GM19438 (cell line): Measurements from ENCODE around the gene DMRT1.
A peak's percentile ranks its signal among the peaks of the same experiment; 100 is the strongest.
"Not testable (repeated sequence)": the region's sequence is repeated elsewhere in the genome, so short reads cannot be mapped to it uniquely, and the experiment has no call there.

Source experiments
- ATAC-seq: cut with Tn5 transposase; IDR thresholded peaks from one replicate; pipeline ENCODE4 v1.9.1; 2021; ENCODE audit warnings: low read depth; ENCODE audit not compliant: unreplicated experiment

Gene DMRT1

DNA sequence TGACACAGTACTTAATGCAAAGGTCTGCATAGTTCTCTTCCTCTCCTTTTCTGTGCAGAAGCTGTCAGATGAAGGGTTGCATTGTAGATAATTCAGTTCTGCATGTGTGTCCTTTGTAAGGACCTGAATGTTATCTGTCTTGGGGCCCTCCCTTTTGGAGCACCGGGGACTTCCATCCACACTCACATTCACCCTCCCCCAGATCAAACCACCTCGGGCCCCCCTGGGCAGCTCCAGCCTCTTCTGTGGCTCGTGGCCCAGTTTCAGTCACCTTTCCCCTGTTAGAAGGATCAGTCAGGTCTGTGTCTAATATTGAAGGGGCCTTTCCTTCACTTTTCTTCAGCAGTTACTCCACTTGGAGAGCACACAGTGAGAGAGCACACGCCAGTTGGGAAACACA, 11.0 kb downstream of the DMRT1 start:
- ATAC-seq = no peak

DNA sequence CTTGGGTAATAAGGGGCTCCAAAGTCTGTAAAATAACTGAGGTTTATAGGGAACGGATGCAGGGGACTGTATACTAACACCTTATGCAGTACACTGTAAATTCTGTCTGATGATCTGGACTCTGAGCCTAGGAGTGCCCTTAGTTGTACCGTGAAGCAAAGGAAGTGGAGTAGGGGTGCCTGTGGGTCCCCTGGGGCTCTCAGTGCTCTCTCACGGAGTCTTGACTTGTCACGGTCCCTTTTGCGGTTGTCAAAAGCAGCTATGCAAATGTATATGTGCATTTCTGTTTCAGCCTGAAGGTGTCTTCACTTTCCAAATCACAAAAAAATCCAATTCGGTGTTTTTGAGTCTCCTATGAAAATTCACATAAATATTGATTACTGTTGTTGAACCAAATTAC, 17.8 kb downstream of the DMRT1 start:
- ATAC-seq = peak; percentile 99

GRCh38 chr9:860706-861105, 19.2 kb downstream of the DMRT1 start:
- no peak for ATAC-seq

GRCh38 chr9:861525-861924, 20.0 kb downstream of the DMRT1 start:
- not testable (repeated sequence) for ATAC-seq

DNA sequence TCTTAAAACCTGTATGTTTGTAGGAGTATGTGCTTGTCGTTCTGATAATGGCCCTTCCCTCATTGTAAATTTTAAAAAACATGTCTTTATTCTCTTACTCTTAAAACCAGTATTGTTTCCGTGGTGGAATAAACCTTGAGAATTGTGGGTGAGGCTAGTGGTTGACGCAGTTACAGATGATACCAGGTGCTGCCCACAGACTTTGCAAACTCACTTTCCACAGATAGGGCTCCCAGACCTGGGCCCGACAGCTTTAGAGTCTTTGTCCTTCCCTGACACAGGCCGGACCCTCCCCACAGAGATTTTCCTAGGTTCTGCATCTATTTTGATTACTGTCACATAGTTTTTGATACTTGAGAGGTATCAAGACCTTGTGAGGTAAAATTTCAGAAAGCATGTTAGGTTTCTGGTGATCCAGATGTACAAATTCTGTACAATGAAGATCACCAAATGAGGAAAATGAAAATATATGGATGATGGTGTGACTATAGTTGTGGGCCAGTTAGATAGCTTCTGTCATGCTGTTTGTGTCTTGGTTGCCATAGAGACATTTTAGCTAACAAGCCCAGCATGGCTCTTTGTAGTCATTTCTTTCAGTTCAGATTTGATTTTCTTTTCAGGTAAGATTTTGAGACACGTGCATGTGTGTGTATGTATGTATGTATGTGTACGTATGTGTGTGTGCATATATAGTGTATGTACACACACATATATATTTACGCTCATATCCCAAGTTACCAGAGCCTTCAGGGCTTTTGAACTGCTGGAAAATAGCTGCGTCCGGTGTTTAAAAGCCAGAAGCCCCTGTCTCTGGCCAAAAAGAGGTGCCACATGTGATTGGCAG, 33.8 kb downstream of the DMRT1 start:
- no peak for ATAC-seq

GRCh38 chr9:876425-876824, 34.9 kb downstream of the DMRT1 start:
- ATAC-seq = no peak

DNA sequence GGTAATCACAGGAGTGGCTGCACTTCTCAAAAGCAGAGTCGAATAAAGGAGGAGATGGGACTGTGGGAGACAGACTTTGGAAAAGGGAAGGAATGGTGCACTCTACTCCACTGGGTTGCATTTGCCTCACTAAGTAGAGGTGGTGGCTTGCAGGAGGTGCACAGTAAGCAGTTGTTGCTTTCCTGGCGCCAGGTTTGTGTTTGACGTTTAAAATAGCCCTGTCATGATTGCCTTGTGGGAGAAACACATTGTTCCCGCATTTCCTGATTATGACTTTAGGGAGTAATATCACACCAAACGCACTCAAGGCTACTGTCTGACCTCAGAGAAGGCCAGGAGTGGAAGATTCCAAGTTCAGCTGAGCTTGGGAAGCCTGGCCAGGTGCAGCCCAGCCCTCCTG, 36.7 kb downstream of the DMRT1 start:
- no peak for ATAC-seq

GRCh38 chr9:880725-881124, 39.2 kb downstream of the DMRT1 start:
- no peak for ATAC-seq

- no peak for ATAC-seq
These were observed 41.0 kb downstream of the DMRT1 start for GRCh38 chr9:882416-882924.

- ATAC-seq = no peak
These were observed 41.5 kb downstream of the DMRT1 start for GRCh38 chr9:883011-883410.

GRCh38 chr9:886886-887285, 45.4 kb downstream of the DMRT1 start:
- ATAC-seq = no peak

GRCh38 chr9:892123-892522, 50.6 kb downstream of the DMRT1 start:
- no peak for ATAC-seq

DNA sequence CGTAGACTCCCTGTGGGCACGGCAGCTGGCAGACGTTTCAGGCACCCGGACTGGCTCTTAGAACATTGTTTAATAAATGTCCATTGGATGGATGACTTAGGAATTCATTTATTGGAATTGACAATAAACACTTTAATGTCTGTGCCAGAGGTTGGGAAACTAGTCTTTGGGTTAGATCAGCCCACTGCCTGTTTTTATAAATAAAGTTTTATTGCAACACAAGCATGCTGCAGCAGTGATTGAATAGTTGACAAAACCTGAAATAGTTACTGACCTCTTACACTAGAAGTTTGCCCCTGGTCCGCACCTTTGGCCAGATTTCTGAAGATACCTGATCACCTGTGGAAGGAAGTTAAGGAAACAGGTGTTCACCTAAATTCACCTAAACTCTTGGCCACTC, 51.6 kb downstream of the DMRT1 start:
- no peak for ATAC-seq

GRCh38 chr9:893843-894420, 52.4 kb downstream of the DMRT1 start:
- ATAC-seq = peak; percentile 99

DNA sequence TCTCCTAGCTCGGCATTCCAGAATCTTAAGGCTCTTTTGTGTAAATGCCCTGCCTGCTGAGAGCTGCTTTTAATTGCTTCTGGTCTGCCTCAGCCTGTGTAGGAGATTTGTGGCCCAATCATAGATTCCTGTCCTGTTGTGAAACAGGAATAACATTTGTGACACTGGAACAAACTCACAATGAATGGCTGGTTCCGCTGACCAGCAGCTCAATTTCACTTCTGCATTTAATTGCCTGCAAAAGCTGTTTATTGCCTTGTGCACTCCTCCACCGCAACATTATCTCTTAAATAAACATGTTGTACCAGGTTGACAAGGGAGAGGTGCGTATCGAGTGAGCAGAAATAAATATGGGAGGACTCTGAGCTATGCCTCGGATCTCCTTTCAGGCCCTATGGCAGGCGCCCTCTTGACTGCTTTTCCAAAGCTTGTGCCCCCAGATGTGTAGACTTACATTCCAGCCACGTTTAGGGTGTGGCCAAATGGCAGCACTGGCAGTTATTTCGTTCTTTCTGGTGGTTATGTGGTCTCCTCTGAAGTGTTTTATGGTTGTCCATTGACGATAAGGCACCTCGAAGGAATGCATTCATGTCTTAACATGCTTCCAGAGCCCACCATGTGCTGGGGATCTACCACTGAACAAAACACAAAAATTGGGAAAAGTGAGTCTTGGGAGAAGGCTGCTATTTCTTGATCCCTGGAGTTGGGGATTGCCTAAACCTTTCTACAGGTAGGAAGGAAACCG, 58.1 kb downstream of the DMRT1 start:
- no peak for ATAC-seq

- no peak for ATAC-seq
These were observed 62.4 kb downstream of the DMRT1 start for GRCh38 chr9:903886-904285.

GRCh38 chr9:905906-906305, 64.4 kb downstream of the DMRT1 start:
- no peak for ATAC-seq

DNA sequence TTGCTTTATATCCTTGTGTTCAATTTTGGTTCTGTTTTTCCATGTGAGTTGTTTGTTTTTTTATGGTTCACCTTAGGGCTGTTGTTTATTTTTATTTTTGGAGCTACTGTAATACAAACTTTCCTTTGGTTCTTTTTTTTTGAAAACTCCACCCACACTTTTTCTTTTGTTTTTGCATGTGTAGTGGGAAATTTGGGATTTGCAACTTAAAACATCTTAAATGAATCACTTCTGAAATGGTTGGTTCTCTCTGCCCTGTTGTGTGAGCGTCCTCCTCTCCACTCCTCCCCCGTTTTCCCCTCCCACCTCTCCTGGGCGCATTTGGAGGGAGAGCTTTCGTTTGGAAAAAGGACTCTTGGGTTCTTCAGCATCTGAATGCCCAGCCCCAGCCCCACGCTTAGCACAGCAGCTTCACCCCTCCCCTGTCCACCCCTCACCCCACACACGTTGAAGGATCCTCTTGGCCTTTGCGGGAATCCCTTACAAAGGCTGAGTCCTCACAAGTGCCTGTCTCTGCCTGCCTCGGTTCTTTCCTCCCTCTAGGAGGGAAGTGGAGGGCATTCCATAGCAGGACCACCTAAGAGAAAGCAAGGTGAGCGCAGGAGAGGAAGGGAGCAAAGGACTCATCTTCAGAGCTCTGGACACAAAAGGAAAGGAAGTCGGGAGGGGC, 67.2 kb downstream of the DMRT1 start:
- no peak for ATAC-seq

- no peak for ATAC-seq
These were observed 69.5 kb downstream of the DMRT1 start for GRCh38 chr9:911005-911404.

- ATAC-seq = no peak
These were observed 71.3 kb downstream of the DMRT1 start for GRCh38 chr9:912776-913175.

DNA sequence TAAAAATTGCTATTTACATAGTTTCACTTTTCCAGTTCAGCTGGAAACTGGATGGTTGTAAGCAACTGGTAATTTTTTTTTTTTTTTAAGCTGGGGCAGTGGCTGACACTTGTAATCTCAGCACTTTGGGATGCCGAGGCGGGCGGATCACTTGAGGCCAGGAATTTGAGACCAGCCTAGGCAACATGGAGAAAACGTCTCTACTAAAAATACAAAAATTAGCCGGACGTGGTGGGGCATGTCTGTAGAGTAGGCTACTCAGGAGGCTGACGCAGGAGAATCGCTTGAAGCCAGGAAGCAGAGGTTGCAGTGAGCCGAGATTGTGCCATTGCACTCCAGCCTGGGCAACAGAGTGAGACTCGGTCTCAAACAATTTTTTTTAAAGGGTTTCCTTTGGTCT, 72.0 kb downstream of the DMRT1 start:
- not testable (repeated sequence) for ATAC-seq
